HepG2 (cell line): ENCODE measurements around the gene JUND. TPM values are rescaled to one million over a fixed set of nuclear protein-coding genes. Genes with fewer than 3 reads are reported as not detected.
A peak's percentile ranks its signal among the peaks of the same experiment; 100 is the strongest.

Experiments used
- CREB1 ChIP-seq, 2 experiments: fragments of 450-650 bp in 1 of 2; IDR thresholded peaks; 2 replicates each; pipeline ENCODE4 v1.6.1; 2016 to 2017; ENCODE audit warnings: control low read depth in 1 of 2, mild to moderate bottlenecking in 1 of 2, missing compliant biosample characterization in 1 of 2, missing genetic modification characterization in 1 of 2
- EP300 ChIP-seq, 3 experiments: sonication (generic) in 1 of 3; formaldehyde crosslinking in 1 of 3; IDR thresholded peaks; 2 replicates each; pipeline versions ENCODE4 v1.5.1 to v1.6.1; 2011 to 2020; ENCODE audit warnings: low read depth in 2 of 3, low read length in 2 of 3, borderline replicate concordance in 1 of 3, improper control_type of control experiment in 1 of 3, mild to moderate bottlenecking in 1 of 3, missing genetic modification reagents in 1 of 3, moderate library complexity in 1 of 3
- HNRNPK ChIP-seq: fragments of 200-400 bp; formaldehyde crosslinking; IDR thresholded peaks from 2 replicates; pipeline ENCODE4 v1.6.1; 2018; ENCODE audit warnings: low read length, low read depth, moderate library complexity, mild to moderate bottlenecking; ENCODE audit not compliant: poor library complexity, severe bottlenecking
- HOXA9 ChIP-seq: sonication (generic); formaldehyde crosslinking; IDR thresholded peaks from 2 replicates; pipeline ENCODE4 v1.8.1; 2022; ENCODE audit warnings: missing genetic modification reagents, mild to moderate bottlenecking, moderate library complexity, borderline replicate concordance
- IKZF4 ChIP-seq: sonication (generic); formaldehyde crosslinking; IDR thresholded peaks from 2 replicates; pipeline ENCODE4 v1.5.1; 2020; ENCODE audit warnings: borderline replicate concordance, mild to moderate bottlenecking, low read depth, missing genetic modification reagents; ENCODE audit errors: not compliant biosample characterization
- NFIB ChIP-seq: sonication (generic); formaldehyde crosslinking; IDR thresholded peaks from 2 replicates; pipeline ENCODE4 v1.9.0; 2021; ENCODE audit warnings: missing genetic modification reagents, mild to moderate bottlenecking, borderline replicate concordance
- PHF8 ChIP-seq: sonication (generic); formaldehyde crosslinking; IDR thresholded peaks from 2 replicates; pipeline ENCODE4 v1.5.0; 2020; ENCODE audit warnings: missing genetic modification reagents
- SAP130 ChIP-seq: IDR thresholded peaks from 2 replicates; pipeline ENCODE4 v1.6.1; 2016; ENCODE audit warnings: low read depth
- SKI ChIP-seq: fragments of 450-650 bp; IDR thresholded peaks from one replicate; pipeline ENCODE4 v1.6.1; 2018; ENCODE audit warnings: mild to moderate bottlenecking; ENCODE audit not compliant: partially characterized antibody
- SP1 ChIP-seq, 2 experiments: fragments of 450-650 bp in 1 of 2; sonication (generic) in 1 of 2; formaldehyde crosslinking in 1 of 2; IDR thresholded peaks; 2 replicates each; pipeline versions ENCODE4 v1.4.0 to v1.6.1; 2016 to 2020; ENCODE audit warnings: missing genetic modification reagents in 1 of 2
- TBX3 ChIP-seq: fragments of 450-650 bp; IDR thresholded peaks from 2 replicates; pipeline ENCODE4 v1.6.1; 2017; ENCODE audit warnings: antibody characterized with exemption, mild to moderate bottlenecking, inconsistent platforms, borderline replicate concordance
- YEATS4 ChIP-seq: sonication (generic); formaldehyde crosslinking; IDR thresholded peaks from 2 replicates; pipeline ENCODE4 v1.4.0; 2020; ENCODE audit warnings: missing genetic modification reagents, borderline replicate concordance
- ZNF17 ChIP-seq: sonication (generic); formaldehyde crosslinking; IDR thresholded peaks from 2 replicates; pipeline ENCODE4 v1.5.0; 2020; ENCODE audit warnings: mild to moderate bottlenecking, missing genetic modification reagents
- ZNF24 ChIP-seq: fragments of 450-650 bp; IDR thresholded peaks from 2 replicates; pipeline ENCODE4 v1.6.1; 2017; ENCODE audit warnings: antibody characterized with exemption, mild to moderate bottlenecking
- ZNF746 ChIP-seq: sonication (generic); formaldehyde crosslinking; IDR thresholded peaks from 2 replicates; pipeline ENCODE4 v1.8.0; 2022; ENCODE audit warnings: mild to moderate bottlenecking, missing genetic modification reagents
- ZNF816 ChIP-seq: sonication (generic); formaldehyde crosslinking; IDR thresholded peaks from 2 replicates; pipeline ENCODE4 v1.8.0; 2022; ENCODE audit warnings: missing genetic modification reagents, mild to moderate bottlenecking, borderline replicate concordance
- ZSCAN20 ChIP-seq: sonication (generic); formaldehyde crosslinking; IDR thresholded peaks from 2 replicates; pipeline ENCODE4 v1.4.0; 2020; ENCODE audit warnings: missing genetic modification reagents, mild to moderate bottlenecking, borderline replicate concordance
- polyA plus RNA-seq, 8 experiments: library from polyadenylated mRNA; depleted of rRNA in 3 of 8; stranded (reverse) in 7 of 8; unstranded in 1 of 8; fragments of >200 nt; fragmentation: Illumina TruSeq in 4 of 8; extraction: Trizol in 4 of 8; gene quantifications; 2 replicates each; pipeline versions ENCODE4 v1.2.1 to v1.2.3, GENCODE V29; 2011 to 2016; ENCODE audit warnings: low read depth in 4 of 8, missing spikeins in 1 of 8, mixed read lengths in 1 of 8; ENCODE audit not compliant: insufficient read depth in 1 of 8
- total RNA-seq, 5 experiments: library from RNA; depleted of rRNA; stranded (reverse); fragments of >200 nt; fragmentation: Illumina TruSeq; extraction: Trizol; gene quantifications; 2 replicates each; pipeline ENCODE4 v1.2.3, GENCODE V29; 2016; ENCODE audit warnings: low read depth in 1 of 5
- TF ChIP-seq, protein P1 (sequence below): IDR thresholded peaks from 2 replicates; pipeline ENCODE4 v1.6.1; 2016; ENCODE audit warnings: missing compliant biosample characterization, missing genetic modification reagents, borderline replicate concordance
- TF ChIP-seq, protein P2 (sequence below): IDR thresholded peaks from 2 replicates; pipeline ENCODE4 v1.6.1; 2016; ENCODE audit warnings: low read depth, control low read depth
- TF ChIP-seq, protein P3 (sequence below), 2 experiments: sonication (generic) in 1 of 2; formaldehyde crosslinking in 1 of 2; IDR thresholded peaks; 2 replicates each; pipeline versions ENCODE4 v1.4.0 to v1.6.1; 2016 to 2020; ENCODE audit warnings: borderline replicate concordance in 1 of 2, low read depth in 1 of 2, mild to moderate bottlenecking in 1 of 2, missing genetic modification reagents in 1 of 2

JUND gene
- total and polyA plus RNA-seq, 2 of the 13 experiments (the other 11 are each of a cell fraction or from before 2014, with no cell fraction given), result 41.2 to 59.8 TPM

GRCh38 chr19:18281082-18282020 lies at the start of gene JUND (continued):
- TF ChIP-seq ZSCAN20 (CRISPR knock-in tag) (no peak; the same call in 1 of the 2 replicates), TBX3 (no peak), ZNF24 (no peak), YEATS4 (CRISPR knock-in tag) (0 out of 2 replicates have a peak, but pooled peaks have one; percentile 52), SAP130 (CRISPR knock-in tag) (peak; percentile 61), HOXA9 (CRISPR knock-in tag) (peak; percentile 71; the same call in 1 of the 2 replicates), SP1 (IDR thresholded peaks at IDR 0.05) (no peak), SP1 (CRISPR knock-in tag; IDR thresholded peaks at IDR 0.05) (peak; percentile 78), CREB1 (IDR thresholded peaks at IDR 0.05) (peak; percentile 96), CREB1 (CRISPR knock-in tag; IDR thresholded peaks at IDR 0.05) (no peak), ZNF816 (CRISPR knock-in tag) (no peak), ZNF746 (no peak), EP300 (IDR thresholded peaks at IDR 0.05; ENCODE audit: low read depth in 2 of 2, low read length in 2 of 2) (peak; percentile 43 to 80; a peak in 3 of 4 replicates), EP300 (CRISPR knock-in tag; IDR thresholded peaks at IDR 0.05; ENCODE audit: borderline replicate concordance) (no peak), PHF8 (CRISPR knock-in tag) (peak; percentile 38; the same call in 1 of the 2 replicates), IKZF4 (no peak), HNRNPK (peak; percentile 68), SKI (peak; percentile 71), NFIB (CRISPR knock-in tag) (no peak), ZNF17 (CRISPR knock-in tag) (no peak)
- TF ChIP-seq, protein P1, sequence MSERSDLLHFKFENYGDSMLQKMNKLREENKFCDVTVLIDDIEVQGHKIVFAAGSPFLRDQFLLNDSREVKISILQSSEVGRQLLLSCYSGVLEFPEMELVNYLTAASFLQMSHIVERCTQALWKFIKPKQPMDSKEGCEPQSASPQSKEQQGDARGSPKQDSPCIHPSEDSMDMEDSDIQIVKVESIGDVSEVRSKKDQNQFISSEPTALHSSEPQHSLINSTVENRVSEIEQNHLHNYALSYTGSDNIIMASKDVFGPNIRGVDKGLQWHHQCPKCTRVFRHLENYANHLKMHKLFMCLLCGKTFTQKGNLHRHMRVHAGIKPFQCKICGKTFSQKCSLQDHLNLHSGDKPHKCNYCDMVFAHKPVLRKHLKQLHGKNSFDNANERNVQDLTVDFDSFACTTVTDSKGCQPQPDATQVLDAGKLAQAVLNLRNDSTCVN (CRISPR knock-in tag), result no peak
- TF ChIP-seq, protein P2, sequence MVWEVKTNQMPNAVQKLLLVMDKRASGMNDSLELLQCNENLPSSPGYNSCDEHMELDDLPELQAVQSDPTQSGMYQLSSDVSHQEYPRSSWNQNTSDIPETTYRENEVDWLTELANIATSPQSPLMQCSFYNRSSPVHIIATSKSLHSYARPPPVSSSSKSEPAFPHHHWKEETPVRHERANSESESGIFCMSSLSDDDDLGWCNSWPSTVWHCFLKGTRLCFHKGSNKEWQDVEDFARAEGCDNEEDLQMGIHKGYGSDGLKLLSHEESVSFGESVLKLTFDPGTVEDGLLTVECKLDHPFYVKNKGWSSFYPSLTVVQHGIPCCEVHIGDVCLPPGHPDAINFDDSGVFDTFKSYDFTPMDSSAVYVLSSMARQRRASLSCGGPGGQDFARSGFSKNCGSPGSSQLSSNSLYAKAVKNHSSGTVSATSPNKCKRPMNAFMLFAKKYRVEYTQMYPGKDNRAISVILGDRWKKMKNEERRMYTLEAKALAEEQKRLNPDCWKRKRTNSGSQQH (CRISPR knock-in tag), result peak; percentile 40; the same call in 1 of the 2 replicates
- TF ChIP-seq, protein P3, sequence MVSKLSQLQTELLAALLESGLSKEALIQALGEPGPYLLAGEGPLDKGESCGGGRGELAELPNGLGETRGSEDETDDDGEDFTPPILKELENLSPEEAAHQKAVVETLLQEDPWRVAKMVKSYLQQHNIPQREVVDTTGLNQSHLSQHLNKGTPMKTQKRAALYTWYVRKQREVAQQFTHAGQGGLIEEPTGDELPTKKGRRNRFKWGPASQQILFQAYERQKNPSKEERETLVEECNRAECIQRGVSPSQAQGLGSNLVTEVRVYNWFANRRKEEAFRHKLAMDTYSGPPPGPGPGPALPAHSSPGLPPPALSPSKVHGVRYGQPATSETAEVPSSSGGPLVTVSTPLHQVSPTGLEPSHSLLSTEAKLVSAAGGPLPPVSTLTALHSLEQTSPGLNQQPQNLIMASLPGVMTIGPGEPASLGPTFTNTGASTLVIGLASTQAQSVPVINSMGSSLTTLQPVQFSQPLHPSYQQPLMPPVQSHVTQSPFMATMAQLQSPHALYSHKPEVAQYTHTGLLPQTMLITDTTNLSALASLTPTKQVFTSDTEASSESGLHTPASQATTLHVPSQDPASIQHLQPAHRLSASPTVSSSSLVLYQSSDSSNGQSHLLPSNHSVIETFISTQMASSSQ (IDR thresholded peaks at IDR 0.05; ENCODE audit: low read depth), result no peak
- TF ChIP-seq, protein P3 (CRISPR knock-in tag; IDR thresholded peaks at IDR 0.05; ENCODE audit: borderline replicate concordance), result peak; percentile 69; the same call in 1 of the 2 replicates
